Heart left ventricle (tissue), 13 donors: ENCODE results near the gene LTK.

Experiments used
- CTCF ChIP-seq, 12 donors: fragments of 200-600 bp; sonication (generic) in 4 of 12; IDR thresholded peaks; one replicate each; pipeline versions ENCODE4 v1.5.0 to v1.8.0; 2018 to 2022; ENCODE audit warnings: antibody characterized with exemption in 12 of 12, mild to moderate bottlenecking in 5 of 12
- POLR2A ChIP-seq, 2 donors: fragments of 450-650 bp; IDR thresholded peaks; one replicate each; pipeline ENCODE4 v1.6.1; 2017; ENCODE audit warnings: antibody characterized with exemption in 2 of 2, mild to moderate bottlenecking in 2 of 2, moderate library complexity in 2 of 2
- donor health status: ischemic (EF 13 %, LVEDD 7.1; RV severe dilation, severe dysfunction).
- donor health status: DM: no; HTN: yes; CAD: no.
- donor health status: DM: no; HTN: no; CAD: no.
- donor health status: ischemic (EF 25% LVEDD 6.9; RV normal size, moderate dysfunction).
- donor health status: ischemic (EF 25% LVEDD 5.7; RV mildly dilated, moderate dysfunction).
- donor health status: ischemic (EF 35%, LVEDD 5.7; RV mildly dilated, moderate dysfunction).
- donor health status: nonischemic (EF 11% LVEDD 7.7; RV severe dilation, severe dysfunction).
- donor health status: DM: yes; HTN: yes; CAD: no.
- donor health status: PGD.
- donor health status: ischemic (EF 29% LVEDD 5.4; RV normal size, mild dysfunction).
- donor health status: nonischemic (EF 23%, LVEDD 6.1; RV moderate dilation, normal function).

- TF ChIP-seq CTCF (IDR thresholded peaks at IDR 0.05), result no peak
- TF ChIP-seq POLR2A (IDR thresholded peaks at IDR 0.05), result no peak
Measured at GRCh38 chr15:41559239-41559782, 45.7 kb upstream of the LTK start.
